Measurements from ENCODE around the gene VIPR2. TPM values are rescaled to one million over a fixed set of nuclear protein-coding genes. Genes with fewer than 3 reads are reported as not detected.
"Not testable (repeated sequence)": the region's sequence is repeated elsewhere in the genome, so short reads cannot be mapped to it uniquely, and the experiment has no call there.

The VIPR2 gene
- total RNA-seq, 1 experiment from 2014 or later = not detected

- no TSS peak for BruUV-seq (replicated peaks)
- intact Hi-C loops (cut with micrococcal nuclease; ENCODE audit: unreplicated experiment) = no loop called here
- H3K4me1 ChIP-seq (ENCODE audit: insufficient read depth, low read length, poor library complexity, severe bottlenecking) = no peaks in the 10 kb centered on the region
- no peaks in the 10 kb centered on the region for H3K36me3 ChIP-seq (ENCODE audit: insufficient read depth, low read length, poor library complexity, severe bottlenecking)
- no peak overlapping the region for H3K27ac ChIP-seq (ENCODE audit: low read depth, low read length, poor library complexity, severe bottlenecking)
- ChIA-PET POLR2A (ENCODE audit: low non-redundant PET) (no interaction called here), CTCF (no interaction called here)
- H3K9me3 ChIP-seq (ENCODE audit: low read depth, low read length, poor library complexity, severe bottlenecking) = no peaks in the 10 kb centered on the region
- DNase-seq (ENCODE audit: low spot score) = no peak
- no peaks in the 10 kb centered on the region for H3K27me3 ChIP-seq (replicated peaks; ENCODE audit: insufficient read depth, low read depth, low read length, poor library complexity)
- TF ChIP-seq EZH2 (IDR thresholded peaks at IDR 0.05; ENCODE audit: borderline replicate concordance, low read depth, low read length, poor library complexity, severe bottlenecking) (no peak), CTCF (conservative IDR thresholded peaks at IDR 0.05; ENCODE audit: low read depth, low read length) (no peak)
- H3K4me3 ChIP-seq (ENCODE audit: low read depth, low read length, poor library complexity, severe bottlenecking) = no peak overlapping the region
Measured at GRCh38 chr7:159084069-159084801, 60.4 kb downstream of the VIPR2 start.

- no peak for TF ChIP-seq EZH2 (IDR thresholded peaks at IDR 0.05; ENCODE audit: borderline replicate concordance, low read depth, low read length, poor library complexity, severe bottlenecking)
- TF ChIP-seq CTCF (conservative IDR thresholded peaks at IDR 0.05; ENCODE audit: low read depth, low read length) = no peak
Measured at GRCh38 chr7:159083698-159084068, 61.0 kb downstream of the VIPR2 start.

GRCh38 chr7:159083001-159083697 lies 61.5 kb downstream of the VIPR2 start:
- no peak for DNase-seq (ENCODE audit: low spot score)
- TF ChIP-seq EZH2 (IDR thresholded peaks at IDR 0.05; ENCODE audit: borderline replicate concordance, low read depth, low read length, poor library complexity, severe bottlenecking) (no peak), CTCF (conservative IDR thresholded peaks at IDR 0.05; ENCODE audit: low read depth, low read length) (no peak)
- ChIA-PET CTCF (no interaction called here), POLR2A (ENCODE audit: low non-redundant PET) (no interaction called here)
- intact Hi-C loops (cut with micrococcal nuclease; ENCODE audit: unreplicated experiment) = no loop called here
- Histone ChIP-seq H3K9me3 (ENCODE audit: low read depth, low read length, poor library complexity, severe bottlenecking) (no peaks in the 10 kb centered on the region), H3K4me3 (ENCODE audit: low read depth, low read length, poor library complexity, severe bottlenecking) (no peak overlapping the region), H3K36me3 (ENCODE audit: insufficient read depth, low read length, poor library complexity, severe bottlenecking) (no peaks in the 10 kb centered on the region), H3K27me3 (replicated peaks; ENCODE audit: insufficient read depth, low read depth, low read length, poor library complexity) (peaks cover 4% of the 10 kb centered on the region), H3K4me1 (ENCODE audit: insufficient read depth, low read length, poor library complexity, severe bottlenecking) (no peaks in the 10 kb centered on the region), H3K27ac (ENCODE audit: low read depth, low read length, poor library complexity, severe bottlenecking) (no peak overlapping the region)
- no TSS peak for BruUV-seq (replicated peaks)

More at GRCh38 chr7:159083698-159084068, 61.0 kb downstream of the VIPR2 start:
- H3K4me1 ChIP-seq (ENCODE audit: insufficient read depth, low read length, poor library complexity, severe bottlenecking) = no peaks in the 10 kb centered on the region
- intact Hi-C loops (cut with micrococcal nuclease; ENCODE audit: unreplicated experiment) = no loop called here
- no TSS peak for BruUV-seq (replicated peaks)
- H3K9me3 ChIP-seq (ENCODE audit: low read depth, low read length, poor library complexity, severe bottlenecking) = no peaks in the 10 kb centered on the region
- POLR2A ChIA-PET (ENCODE audit: low non-redundant PET) = no interaction called here
- H3K27ac ChIP-seq (ENCODE audit: low read depth, low read length, poor library complexity, severe bottlenecking) = no peak overlapping the region
- no peaks in the 10 kb centered on the region for H3K36me3 ChIP-seq (ENCODE audit: insufficient read depth, low read length, poor library complexity, severe bottlenecking)
- H3K4me3 ChIP-seq (ENCODE audit: low read depth, low read length, poor library complexity, severe bottlenecking) = no peak overlapping the region
- DNase-seq (ENCODE audit: low spot score) = no peak
- H3K27me3 ChIP-seq (replicated peaks; ENCODE audit: insufficient read depth, low read depth, low read length, poor library complexity) = no peaks in the 10 kb centered on the region
- CTCF ChIA-PET = no interaction called here

- DNase-seq (ENCODE audit: low spot score); H3K36me3 ChIP-seq (ENCODE audit: insufficient read depth, low read length, poor library complexity, severe bottlenecking); POLR2A ChIA-PET (ENCODE audit: low non-redundant PET); CTCF ChIA-PET; H3K4me3 ChIP-seq (ENCODE audit: low read depth, low read length, poor library complexity, severe bottlenecking); H3K27ac ChIP-seq (ENCODE audit: low read depth, low read length, poor library complexity, severe bottlenecking); H3K4me1 ChIP-seq (ENCODE audit: insufficient read depth, low read length, poor library complexity, severe bottlenecking); H3K9me3 ChIP-seq (ENCODE audit: low read depth, low read length, poor library complexity, severe bottlenecking); BruUV-seq (replicated peaks); intact Hi-C loops (cut with micrococcal nuclease; ENCODE audit: unreplicated experiment): not testable (repeated sequence)
- peaks cover 10% of the 10 kb centered on the region for H3K27me3 ChIP-seq (replicated peaks; ENCODE audit: insufficient read depth, low read depth, low read length, poor library complexity)
Measured at GRCh38 chr7:159082075-159082474, 62.6 kb downstream of the VIPR2 start.
